Muscle of arm (tissue), 12 donors: ENCODE results near the gene SPATS2L. TPM values are rescaled to one million over a fixed set of nuclear protein-coding genes. Genes with fewer than 3 reads are reported as not detected.

Experiments
- DNase-seq: peaks from one replicate; pipeline ENCODE4 v3.0.0-alpha.2; 2013
- polyA plus RNA-seq, 12 donors: library from polyadenylated mRNA; unstranded; fragments of 120-200 nt; gene quantifications; one replicate each; pipeline ENCODE4 v1.2.1, GENCODE V29; 2013; ENCODE audit not compliant: insufficient read length in 12 of 12

Gene SPATS2L
- polyA plus RNA-seq, 12 donors = 200 to 265 (median 233) TPM; not detected in 1

DNA sequence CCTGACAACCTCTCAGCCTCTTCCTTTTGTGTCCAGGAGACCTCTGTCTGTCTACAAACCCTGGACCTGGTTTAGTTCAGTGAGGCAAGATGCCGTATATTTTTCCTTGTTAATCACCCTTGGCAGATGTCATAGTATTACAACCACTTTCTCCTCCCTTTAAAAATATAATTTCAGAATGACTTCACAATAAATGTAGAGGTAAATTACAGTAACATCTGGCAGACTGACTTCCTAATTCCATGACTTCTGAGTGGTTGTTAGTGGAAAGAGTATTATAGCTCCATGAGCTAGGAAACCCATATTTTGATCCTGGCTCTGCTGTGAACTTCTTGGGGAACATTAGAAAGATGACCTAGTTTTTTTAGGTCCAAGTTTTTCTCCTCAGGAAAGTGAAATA is 39.5 kb downstream of the SPATS2L start:
- DNase-seq = peak; percentile 69

DNA sequence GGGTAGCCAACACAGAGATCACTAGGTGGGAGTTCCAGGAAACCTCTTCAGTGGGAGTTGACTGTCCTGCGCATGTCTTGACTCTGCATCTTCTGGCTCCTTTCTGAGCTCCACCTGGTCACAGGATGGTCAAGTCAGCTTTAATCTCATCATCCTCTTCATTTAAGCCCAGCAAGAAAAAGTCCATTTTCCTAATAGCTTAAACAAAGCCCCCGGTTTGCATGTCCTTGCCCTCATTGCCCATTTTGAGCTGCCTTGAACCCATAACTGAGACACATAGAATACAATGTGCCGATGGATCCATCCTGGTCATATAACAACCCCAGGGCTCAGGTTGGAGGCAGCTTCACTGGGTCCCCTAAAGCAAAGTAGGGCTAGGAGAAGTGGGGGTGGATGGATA is 40.8 kb downstream of the SPATS2L start:
- DNase-seq = no peak

DNA sequence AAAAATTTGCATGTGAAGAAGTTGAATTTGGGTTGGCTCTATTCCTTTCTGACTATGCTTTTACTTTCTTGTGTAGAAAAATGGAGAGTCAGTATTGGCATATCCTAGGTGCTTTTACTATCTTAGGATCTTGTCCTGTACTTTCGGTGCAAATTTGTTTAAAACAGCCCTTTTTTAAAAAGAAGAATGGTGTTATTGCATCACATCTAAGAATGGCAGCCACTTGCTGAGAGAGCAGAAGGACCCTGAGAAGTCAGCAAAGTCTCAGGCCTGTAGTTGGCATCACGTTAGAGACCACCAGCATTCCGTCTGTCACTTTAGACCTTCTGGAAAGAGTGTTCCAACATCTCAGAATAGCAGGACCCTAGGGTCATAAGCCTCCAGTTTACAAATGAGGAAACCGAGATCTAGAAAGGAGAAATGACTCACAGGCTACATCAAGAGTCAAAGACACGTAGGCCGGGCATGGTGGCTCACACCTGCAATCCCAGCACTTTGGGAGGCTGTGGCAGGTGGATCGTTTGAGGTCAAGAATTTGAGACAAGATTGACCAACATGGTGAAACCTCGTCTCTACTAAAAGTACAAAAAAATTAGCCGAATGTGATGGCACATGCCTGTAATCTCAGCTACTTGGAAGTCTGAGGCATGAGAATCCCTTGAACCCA is 42.5 kb downstream of the SPATS2L start:
- DNase-seq = no peak

DNA sequence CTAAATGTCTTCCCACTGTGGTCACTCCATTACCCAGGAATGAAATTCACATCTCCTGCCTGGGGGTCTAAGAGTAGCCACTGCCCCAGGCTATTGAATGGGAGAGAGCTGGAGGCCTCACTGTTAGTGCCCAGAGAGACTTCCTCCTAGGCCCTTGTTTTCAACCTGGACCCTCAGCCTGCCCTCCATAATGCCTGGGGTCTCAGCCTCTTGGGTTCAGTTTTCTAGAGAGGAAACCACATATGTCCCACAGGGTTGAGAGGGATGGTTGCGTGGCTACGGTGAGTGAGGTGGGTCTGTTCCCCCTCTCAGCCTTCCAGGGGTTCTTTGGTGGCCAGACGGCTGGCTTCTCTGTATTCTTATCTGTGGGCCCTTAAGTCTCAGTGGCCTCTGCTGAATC is 43.4 kb downstream of the SPATS2L start:
- no peak for DNase-seq

DNA sequence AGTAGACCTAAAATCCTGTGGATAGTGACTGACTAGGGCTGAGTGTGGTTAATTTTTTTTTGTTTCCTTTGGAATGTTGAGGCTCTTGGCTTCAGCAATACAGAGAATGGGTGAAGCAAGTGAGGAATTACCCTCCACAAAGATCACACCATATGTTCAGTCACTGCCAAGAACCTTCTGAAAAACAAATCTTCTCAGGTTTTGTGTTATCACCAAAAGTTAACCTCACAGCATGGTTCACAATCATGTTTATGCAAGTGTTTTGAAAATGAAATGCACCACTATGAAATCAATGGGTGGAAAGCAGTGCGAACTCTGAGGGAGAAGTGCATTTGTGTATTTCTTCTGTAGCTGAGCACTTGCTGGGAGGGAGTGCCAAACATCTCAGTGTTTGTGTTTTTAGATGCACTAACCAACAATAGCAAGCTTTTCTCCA is 44.4 kb downstream of the SPATS2L start:
- DNase-seq = no peak

DNA sequence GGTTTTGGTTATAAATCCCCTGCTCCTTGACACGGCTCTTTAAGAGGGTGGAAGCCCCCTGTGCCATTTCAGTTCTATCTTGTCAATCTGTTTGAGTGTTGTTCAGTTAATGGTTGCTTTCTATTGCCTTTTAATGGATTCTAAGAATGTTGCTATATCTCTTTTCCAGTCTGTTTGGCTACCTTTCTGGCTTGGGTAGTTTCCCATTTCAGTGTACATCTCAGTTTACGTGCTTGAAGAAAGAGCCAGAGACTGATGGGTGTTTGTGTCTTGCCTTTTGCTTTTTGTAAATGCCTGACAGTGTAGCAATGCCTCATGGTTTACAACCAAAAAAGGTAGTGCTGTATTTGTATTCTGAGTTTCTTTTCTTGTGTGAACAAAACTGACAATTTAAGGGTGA is 45.3 kb downstream of the SPATS2L start:
- peak; percentile 65 for DNase-seq

DNA sequence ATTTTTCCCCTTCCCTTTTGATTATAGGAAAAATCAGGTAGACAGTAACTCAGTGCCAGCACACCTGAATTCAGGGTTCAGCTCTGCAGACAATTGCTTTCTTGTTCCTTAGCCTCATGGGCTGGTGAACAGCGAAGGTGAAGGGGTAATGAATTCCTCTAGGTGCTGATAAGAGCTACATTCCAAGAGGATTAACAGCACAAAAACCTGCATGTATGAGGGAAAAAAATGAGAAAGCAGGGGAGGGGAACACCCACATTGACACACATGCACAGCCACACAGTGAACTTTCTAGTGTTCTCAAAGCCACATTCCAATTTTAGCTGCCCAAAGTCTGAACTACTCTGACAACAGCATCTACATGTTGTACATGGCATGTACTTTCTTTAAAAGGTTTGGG is 46.1 kb downstream of the SPATS2L start:
- no peak for DNase-seq

DNA sequence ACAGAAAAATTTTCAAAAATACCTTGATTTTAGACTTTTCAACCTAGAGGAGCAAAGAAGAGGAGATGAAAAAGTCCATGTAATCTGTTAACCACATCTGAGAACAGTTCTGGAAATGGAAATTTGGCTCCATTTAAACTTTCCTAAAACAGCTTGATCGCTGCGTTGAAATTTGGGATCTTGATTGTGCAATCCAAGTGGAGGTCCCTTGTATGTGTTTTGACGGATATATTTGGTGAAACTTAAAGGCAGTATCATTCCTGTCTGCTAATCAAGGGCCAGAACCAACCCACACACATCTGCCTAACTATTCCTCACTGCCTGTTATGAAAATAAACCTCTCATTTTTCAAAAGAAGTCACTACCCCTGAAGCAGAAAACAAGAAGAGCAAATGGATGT is 46.6 kb downstream of the SPATS2L start:
- peak; percentile 72 for DNase-seq

DNA sequence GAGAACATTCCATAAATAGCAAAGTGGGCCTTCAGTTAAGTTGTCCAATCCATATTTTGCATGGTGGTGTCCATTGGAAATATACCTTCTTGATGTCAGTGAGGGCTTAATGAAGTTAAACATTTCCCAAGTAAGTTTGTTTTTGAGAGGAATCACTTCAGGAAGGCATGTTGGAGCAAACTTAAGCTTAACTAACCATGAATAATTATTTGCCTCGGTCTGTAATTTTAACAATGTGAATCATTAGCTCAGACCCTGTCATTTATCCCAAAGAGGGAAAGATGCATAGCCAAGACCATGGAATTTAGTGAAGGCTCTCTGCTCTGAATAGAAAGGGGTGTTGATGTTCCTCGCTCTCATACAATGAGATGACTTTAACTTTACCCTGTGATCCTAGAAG is 47.4 kb downstream of the SPATS2L start:
- no peak for DNase-seq

DNA sequence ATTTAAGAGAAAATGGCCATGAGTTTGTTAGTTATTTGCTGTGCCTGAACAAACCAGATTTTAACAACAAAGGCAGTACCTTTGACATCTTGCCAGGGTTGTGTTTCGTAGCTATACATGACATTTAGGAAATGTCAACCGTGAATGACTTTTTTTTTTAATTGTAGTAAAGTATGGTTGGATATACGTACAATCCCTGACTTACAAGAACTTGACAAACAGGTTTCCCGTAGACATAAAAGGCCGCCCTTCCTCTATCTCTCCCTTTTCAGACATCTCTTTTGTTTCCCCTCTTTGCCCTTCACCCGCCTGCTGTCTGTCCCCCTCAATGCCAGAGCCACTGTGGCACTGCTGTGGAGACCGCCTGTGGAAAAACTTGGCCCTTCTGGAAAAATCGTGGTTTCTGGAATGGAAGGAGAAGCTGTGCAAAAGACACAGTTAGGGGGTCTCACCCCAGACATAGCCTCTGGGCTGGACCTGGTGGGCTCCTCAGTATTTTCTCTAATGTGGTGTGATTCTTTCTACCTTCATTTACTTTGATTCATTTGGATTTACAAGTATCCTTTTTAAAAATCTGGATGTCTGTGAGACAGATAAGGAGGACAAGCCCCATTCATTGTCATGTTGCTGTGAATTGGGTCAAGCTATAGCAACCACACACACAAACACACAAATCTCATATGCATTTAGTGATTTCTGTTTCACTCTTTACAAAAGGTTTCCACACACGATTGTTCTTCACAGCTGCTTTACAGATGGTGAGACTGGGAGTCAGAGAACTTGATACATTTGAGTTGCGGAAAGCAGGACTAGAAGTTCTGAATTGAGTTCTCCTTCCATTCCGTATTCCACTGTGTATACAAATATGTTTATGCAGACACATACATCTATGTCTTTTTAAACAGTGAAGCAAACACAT is 48.6 kb downstream of the SPATS2L start:
- DNase-seq = no peak

DNA sequence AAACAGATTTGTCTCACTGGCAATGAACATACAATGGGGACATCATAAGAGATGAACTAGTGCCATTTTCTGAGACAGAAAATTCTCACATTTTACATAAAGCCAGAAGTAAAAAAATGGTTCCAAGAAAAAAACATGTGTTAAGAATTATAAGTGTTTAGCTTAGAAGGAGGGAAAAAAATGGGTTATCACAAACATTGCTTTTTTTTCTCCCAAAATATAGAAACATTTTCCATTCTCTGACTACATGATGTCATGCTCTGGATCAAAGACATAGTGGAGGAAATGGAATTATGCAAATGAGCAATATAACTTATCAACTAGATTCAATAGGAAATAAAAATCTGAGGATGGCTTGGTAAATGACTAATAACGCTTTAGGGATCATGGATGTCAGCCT is 49.8 kb downstream of the SPATS2L start:
- peak; percentile 61 for DNase-seq

DNA sequence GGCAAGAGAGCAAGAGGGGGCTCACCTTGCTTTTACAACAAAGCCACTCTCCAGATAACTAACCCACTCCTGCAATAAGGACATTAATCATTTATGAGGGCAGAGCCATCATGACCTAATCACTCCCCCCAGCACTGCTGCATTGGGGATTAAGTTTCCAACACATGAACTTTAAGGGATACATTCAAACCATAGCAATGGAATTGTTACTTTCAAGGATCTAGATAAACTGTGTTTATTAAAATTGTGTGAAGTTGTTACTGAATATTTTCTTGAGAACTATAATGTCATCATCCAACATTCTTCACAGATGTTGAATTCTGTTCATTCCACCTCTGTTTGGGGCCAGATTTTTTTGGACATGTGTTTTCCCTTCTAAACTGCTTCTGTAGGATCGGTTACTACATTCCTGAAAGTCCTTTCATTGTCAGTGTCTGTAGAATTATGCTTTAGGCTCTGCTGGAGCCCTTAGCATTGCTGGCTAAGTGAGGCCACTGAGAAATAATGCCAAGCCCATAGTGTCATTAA is 50.4 kb downstream of the SPATS2L start:
- peak; percentile 72 for DNase-seq

DNA sequence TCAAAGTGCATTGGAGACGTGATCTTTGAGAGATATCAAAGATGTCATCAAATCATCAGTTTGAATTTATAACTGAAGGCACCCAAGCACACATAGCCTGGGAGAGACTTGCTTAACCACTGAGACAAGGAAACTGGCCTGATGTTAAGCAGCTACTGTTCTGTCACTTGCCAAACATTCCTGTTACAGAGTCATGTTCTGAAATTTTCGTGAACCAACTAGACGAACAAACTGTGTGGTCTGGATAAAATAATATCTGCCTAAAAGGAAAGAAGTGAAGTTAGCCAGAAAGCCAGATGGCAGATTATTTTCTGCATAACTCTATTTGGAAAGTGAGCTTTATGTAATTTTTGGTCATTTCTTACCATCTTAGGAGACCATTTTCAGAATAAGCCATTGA is 51.4 kb downstream of the SPATS2L start:
- no peak for DNase-seq

DNA sequence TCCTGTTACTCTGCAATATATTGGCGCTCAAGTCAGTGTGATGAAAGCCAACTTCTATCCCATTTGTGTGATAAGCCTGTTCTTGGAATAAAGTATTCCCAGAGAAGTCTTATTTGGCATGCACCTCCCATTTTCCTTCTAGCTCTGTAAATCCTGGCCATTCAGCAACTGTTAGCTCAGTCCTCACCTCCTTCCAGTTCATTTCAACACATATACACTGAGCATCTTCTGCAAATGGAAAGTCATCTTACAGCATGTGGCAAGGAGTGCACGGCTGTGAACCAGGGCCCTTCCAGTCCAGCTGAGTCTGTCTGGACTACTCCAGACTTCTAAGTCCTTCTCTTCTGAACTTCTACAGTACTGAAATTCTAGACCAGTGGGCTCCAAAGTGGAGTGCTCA is 53.1 kb downstream of the SPATS2L start:
- DNase-seq = peak; percentile 66

DNA sequence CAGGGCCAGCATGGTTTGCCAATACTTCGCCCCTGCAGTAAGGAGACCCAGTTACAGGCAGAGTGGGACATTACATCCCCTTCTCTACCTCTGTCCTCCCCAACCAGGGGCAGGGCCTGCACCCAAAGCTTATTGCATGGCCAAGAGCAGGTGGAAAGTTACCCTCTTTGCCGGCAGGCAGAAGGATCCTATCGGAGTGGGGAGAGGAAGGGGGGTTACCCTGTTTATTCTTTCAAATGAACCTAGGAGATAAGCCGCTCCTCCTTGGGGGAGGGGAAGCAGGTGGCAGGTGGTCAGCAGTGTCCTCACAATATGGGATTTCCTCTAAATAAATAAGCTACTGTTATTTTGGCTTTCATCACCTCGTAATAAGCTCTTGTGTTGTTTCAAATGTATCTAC is 53.9 kb downstream of the SPATS2L start:
- no peak for DNase-seq

DNA sequence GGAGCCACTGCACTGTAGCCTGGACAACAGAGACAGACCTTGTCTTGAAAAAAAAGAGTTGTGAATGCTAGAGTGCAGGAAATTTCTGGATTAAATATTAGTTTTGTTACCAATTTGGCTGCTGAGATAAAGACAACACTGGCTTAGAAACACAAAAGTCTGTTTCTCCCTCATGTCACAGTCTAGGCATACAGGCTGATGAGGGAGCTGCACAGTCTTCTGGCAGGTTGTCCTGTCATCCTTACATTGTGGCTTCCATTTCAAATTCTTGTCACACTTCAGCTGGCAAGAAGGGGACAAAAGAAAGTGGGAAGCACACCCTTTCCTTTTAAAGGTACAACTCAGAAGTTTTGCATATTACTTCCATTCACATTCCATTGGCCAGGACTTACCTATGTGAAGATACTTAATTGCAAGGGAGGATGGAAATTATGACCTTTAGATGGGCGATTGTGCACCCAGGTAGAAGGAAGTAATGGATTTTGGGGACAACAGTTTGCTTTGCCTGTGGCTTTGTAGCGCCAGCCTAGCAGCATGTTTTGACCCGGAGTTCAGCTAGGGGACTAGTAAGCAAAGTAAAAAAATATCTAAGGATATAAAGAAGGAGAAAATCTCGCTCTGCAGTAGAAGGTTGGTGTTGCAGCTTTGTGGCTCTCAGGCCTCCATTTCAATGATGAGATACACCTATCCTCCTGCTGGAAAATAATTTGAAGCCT is 55.9 kb downstream of the SPATS2L start:
- no peak for DNase-seq

DNA sequence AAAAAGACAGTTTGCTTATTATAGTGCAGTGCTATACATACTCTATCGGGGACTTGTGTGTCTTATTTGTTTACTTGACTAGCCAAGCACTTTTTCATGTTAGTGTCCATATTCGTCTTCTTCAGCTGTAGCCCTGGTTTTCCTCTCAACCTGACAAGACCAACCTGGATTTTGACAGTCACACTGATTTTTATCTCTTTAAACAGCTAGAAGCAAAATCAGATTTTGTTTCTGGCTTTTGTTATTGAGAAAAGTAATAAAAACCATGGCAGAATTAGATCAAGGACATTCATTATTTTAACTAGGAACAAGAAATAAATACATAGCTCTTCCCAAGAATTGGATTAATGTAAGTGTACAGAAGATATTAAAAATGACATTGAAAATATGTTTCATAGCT is 56.8 kb downstream of the SPATS2L start:
- no peak for DNase-seq

DNA sequence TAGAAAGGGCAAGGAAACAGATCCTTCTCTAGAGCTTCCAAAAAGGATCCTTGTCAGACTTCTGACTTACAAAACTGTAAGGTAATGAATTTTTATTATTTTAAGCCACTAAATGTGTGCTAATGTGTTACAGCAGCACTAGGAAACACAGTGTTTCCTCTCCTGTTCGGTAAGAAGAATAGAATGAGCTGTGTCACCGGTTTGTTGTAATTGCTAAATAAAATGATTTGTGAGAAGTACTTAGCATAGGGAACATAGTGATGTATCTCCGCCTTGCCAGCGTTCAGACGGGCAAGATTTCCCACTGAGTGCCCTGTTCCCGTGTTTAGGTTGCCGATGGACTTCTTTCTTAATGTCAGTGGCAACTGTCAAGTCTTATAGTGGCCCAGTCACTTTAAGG is 57.6 kb downstream of the SPATS2L start:
- no peak for DNase-seq

DNA sequence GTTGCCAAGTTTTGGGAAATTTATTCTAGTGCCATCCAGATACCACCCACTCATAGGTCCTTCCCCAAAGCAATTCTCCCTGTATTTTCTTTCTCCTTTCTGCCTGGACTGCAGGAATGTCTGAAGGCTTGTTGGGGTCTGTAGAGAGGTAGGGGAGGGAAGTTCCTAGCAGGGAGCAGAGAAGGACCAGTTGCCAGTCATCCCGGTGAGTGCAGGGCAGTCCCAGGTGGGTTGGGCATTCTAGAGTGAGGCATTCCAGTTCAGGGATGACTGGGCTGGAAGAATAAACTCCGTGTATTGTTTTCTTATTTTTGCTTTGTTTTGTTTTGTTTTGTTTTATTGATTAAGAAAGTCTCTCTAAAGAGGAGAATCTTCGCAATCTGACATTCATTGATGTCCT is 58.1 kb downstream of the SPATS2L start:
- no peak for DNase-seq

DNA sequence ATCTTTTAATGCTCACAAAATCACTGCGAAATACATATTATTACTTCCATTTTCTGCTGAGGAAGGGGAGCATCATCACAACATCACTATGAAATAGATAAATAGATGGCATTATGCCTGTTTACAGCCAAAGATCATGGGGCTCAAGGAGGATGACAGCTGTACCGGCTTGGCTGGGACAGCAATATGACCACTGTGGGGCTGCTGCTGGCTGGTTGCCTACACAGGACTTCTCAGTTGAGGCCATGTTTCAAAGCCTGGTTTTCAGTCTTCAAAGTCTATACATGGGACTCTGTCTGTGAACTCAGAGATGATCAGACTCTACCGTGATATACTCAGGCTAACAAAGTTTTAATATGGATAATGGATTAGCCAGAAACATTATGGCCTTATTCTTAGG is 58.7 kb downstream of the SPATS2L start:
- DNase-seq = no peak

DNA sequence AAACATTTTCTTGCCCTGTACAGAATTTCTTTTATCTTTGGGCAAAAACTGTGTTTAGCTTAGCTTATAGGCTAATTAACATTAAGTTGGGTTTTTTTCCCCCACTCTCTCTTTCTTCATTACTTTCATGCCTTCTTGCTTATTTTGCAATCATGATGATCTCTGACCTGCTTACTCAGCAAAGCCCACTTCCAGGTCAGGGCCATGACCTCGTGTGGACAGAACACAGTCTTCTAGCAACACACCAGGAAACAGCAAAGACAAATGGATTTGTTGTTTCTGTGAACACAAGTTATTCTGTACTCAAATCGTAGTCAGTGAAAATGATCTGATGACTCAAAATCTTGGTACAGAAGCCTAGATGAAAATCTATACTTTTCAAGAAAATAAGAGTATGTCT is 60.7 kb downstream of the SPATS2L start:
- DNase-seq = no peak

DNA sequence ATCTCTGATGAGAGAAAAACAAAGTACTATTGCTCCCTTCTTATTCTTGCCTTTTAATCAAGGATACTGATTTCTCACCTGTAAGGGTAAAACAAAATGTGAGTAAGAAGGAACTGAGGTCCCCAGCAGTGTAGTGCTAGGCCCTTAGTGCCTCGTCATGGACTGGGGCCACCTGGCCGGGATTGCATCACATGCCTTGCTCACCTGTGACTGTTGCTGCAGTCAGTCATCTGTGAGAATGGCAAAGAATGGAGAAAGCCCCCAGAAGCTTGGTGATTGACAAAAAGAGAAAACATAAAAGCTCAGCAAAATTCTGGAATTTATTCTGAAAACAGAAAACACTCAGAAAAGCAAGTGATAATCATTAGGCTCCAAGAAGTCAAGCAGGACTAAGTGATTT is 63.4 kb downstream of the SPATS2L start:
- no peak for DNase-seq
